Measurements from ENCODE around the gene SAG. TPM values are rescaled to one million over a fixed set of nuclear protein-coding genes. Genes with fewer than 3 reads are reported as not detected.
A peak's percentile ranks its signal among the peaks of the same experiment; 100 is the strongest.

SAG gene
- total and polyA plus RNA-seq, 2 of the 13 experiments (the other 11 are each of a cell fraction or from before 2014, with no cell fraction given) = not detected

DNA sequence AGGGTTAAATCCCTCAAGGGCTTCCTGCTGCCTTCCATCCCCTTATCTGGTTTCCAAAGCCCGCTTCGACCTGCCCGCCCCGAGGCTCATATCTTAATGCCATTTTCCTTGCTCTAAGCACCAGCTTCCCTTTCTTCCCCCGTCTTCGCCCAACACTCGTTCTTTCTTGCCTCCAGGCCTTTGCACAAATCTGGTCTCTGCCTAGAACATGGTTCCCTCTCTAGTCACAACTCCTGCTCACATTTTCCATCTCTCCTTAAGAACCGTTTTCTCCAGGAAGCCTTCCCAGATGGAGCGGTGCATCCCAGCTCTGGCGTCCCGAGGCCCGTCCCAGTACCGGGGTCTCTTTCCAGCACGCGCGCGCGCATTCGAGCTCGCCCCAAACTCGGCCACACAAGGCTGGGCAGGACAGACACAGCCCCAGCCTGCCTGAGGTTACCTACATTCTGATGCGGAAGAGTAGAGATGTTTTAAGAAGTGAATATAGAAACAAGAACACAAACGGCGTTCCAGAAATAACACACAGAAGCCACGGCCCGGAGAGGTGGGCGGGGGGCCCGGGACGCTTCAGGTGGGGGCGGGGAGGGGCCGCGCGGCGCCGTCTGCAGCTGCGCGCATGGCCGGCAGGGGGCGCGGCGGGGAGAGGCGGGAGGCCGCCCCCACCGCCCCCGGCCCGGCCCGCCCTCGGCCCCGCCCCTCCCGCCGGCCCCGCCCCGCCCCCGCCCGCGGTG is 46.3 kb downstream of the SAG start, which contains the start of gene DGKD (continued):
- TF ChIP-seq, protein P1, sequence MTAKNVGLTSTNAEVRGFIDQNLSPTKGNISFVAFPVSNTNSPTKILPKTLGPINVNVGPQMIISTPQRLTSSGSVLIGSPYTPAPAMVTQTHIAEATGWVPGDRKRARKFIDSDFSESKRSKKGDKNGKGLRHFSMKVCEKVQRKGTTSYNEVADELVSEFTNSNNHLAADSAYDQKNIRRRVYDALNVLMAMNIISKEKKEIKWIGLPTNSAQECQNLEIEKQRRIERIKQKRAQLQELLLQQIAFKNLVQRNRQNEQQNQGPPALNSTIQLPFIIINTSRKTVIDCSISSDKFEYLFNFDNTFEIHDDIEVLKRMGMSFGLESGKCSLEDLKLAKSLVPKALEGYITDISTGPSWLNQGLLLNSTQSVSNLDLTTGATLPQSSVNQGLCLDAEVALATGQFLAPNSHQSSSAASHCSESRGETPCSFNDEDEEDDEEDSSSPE (CRISPR knock-in tag; IDR thresholded peaks at IDR 0.05) = peak; percentile 53
- TF ChIP-seq ZNF501 (CRISPR knock-in tag; IDR thresholded peaks at IDR 0.05) (peak; percentile 95), KDM2A (CRISPR knock-in tag; IDR thresholded peaks at IDR 0.05; ENCODE audit: borderline replicate concordance, low read depth) (peak; percentile 81; the same call in 1 of the 2 replicates), ERF (CRISPR knock-in tag; IDR thresholded peaks at IDR 0.05) (peak; percentile 47), PLRG1 (conservative IDR thresholded peaks at IDR 0.05) (no peak), CHD4 (IDR thresholded peaks at IDR 0.05; ENCODE audit: borderline replicate concordance, low read length) (peak; percentile 75; the same call in 1 of the 2 replicates), DNMT3B (CRISPR knock-in tag; conservative IDR thresholded peaks at IDR 0.05) (no peak), CAMTA2 (CRISPR knock-in tag; IDR thresholded peaks at IDR 0.05; ENCODE audit: borderline replicate concordance) (no peak), ATF7-NPFF (CRISPR knock-in tag; IDR thresholded peaks at IDR 0.05; ENCODE audit: low read depth) (no peak), NFKB2 (CRISPR knock-in tag; IDR thresholded peaks at IDR 0.05; ENCODE audit: borderline replicate concordance) (peak; percentile 11; the same call in 1 of the 2 replicates), SMAD3 (CRISPR knock-in tag; IDR thresholded peaks at IDR 0.05) (no peak), PCBP2 (optimal IDR thresholded peaks at IDR 0.05; ENCODE audit: low read depth, low read length, poor library complexity, severe bottlenecking) (no peak), SAP130 (CRISPR knock-in tag; IDR thresholded peaks at IDR 0.05; ENCODE audit: low read depth) (peak; percentile 46), TCF12 (IDR thresholded peaks at IDR 0.05) (no peak), TCF12 (CRISPR knock-in tag; IDR thresholded peaks at IDR 0.05) (0 out of 2 replicates have a peak, but pooled peaks have one; percentile 37), NCOA5 (CRISPR knock-in tag; IDR thresholded peaks at IDR 0.05) (no peak), JUNB (CRISPR knock-in tag; IDR thresholded peaks at IDR 0.05; ENCODE audit: borderline replicate concordance) (no peak), KDM5B (CRISPR knock-in tag; IDR thresholded peaks at IDR 0.05; ENCODE audit: borderline replicate concordance) (peak; percentile 88; the same call in 1 of the 2 replicates), NFE2L2 (IDR thresholded peaks at IDR 0.05; ENCODE audit: low read length) (no peak)
- TF ChIP-seq, protein P2, sequence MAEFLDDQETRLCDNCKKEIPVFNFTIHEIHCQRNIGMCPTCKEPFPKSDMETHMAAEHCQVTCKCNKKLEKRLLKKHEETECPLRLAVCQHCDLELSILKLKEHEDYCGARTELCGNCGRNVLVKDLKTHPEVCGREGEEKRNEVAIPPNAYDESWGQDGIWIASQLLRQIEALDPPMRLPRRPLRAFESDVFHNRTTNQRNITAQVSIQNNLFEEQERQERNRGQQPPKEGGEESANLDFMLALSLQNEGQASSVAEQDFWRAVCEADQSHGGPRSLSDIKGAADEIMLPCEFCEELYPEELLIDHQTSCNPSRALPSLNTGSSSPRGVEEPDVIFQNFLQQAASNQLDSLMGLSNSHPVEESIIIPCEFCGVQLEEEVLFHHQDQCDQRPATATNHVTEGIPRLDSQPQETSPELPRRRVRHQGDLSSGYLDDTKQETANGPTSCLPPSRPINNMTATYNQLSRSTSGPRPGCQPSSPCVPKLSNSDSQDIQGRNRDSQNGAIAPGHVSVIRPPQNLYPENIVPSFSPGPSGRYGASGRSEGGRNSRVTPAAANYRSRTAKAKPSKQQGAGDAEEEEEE (CRISPR knock-in tag; IDR thresholded peaks at IDR 0.05; ENCODE audit: borderline replicate concordance) = no peak
- TF ChIP-seq, protein P3, sequence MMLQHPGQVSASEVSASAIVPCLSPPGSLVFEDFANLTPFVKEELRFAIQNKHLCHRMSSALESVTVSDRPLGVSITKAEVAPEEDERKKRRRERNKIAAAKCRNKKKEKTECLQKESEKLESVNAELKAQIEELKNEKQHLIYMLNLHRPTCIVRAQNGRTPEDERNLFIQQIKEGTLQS (CRISPR knock-in tag; IDR thresholded peaks at IDR 0.05) = no peak
- TF ChIP-seq, protein P4, sequence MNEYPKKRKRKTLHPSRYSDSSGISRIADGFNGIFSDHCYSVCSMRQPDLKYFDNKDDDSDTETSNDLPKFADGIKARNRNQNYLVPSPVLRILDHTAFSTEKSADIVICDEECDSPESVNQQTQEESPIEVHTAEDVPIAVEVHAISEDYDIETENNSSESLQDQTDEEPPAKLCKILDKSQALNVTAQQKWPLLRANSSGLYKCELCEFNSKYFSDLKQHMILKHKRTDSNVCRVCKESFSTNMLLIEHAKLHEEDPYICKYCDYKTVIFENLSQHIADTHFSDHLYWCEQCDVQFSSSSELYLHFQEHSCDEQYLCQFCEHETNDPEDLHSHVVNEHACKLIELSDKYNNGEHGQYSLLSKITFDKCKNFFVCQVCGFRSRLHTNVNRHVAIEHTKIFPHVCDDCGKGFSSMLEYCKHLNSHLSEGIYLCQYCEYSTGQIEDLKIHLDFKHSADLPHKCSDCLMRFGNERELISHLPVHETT (CRISPR knock-in tag; conservative IDR thresholded peaks at IDR 0.05) = no peak
- TF ChIP-seq, protein P5, sequence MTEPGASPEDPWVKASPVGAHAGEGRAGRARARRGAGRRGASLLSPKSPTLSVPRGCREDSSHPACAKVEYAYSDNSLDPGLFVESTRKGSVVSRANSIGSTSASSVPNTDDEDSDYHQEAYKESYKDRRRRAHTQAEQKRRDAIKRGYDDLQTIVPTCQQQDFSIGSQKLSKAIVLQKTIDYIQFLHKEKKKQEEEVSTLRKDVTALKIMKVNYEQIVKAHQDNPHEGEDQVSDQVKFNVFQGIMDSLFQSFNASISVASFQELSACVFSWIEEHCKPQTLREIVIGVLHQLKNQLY (CRISPR knock-in tag; IDR thresholded peaks at IDR 0.05) = no peak
- TF ChIP-seq, protein P6, sequence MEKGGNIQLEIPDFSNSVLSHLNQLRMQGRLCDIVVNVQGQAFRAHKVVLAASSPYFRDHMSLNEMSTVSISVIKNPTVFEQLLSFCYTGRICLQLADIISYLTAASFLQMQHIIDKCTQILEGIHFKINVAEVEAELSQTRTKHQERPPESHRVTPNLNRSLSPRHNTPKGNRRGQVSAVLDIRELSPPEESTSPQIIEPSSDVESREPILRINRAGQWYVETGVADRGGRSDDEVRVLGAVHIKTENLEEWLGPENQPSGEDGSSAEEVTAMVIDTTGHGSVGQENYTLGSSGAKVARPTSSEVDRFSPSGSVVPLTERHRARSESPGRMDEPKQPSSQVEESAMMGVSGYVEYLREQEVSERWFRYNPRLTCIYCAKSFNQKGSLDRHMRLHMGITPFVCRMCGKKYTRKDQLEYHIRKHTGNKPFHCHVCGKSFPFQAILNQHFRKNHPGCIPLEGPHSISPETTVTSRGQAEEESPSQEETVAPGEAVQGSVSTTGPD (CRISPR knock-in tag; IDR thresholded peaks at IDR 0.05) = no peak
